H9 (cell line): Measurements from ENCODE around the gene STXBP1. TPM values are rescaled to one million over a fixed set of nuclear protein-coding genes. Genes with fewer than 3 reads are reported as not detected.

ENCODE experiments used
- DNase-seq: peaks from one replicate; pipeline ENCODE4 v3.0.0-alpha.2; 2017
- H2AFZ ChIP-seq: one replicate; pipeline ENCODE4 v1.6.1; 2013; ENCODE audit warnings: mild to moderate bottlenecking, low read length, control low read depth, moderate library complexity
- H2AK5ac ChIP-seq: 2 replicates; pipeline ENCODE4 v1.6.1; 2013; ENCODE audit warnings: low read length, control low read depth, mixed read lengths; ENCODE audit not compliant: insufficient read length
- H2BK120ac ChIP-seq: one replicate; pipeline ENCODE4 v1.6.1; 2013; ENCODE audit warnings: low read depth, mild to moderate bottlenecking, low read length, control low read depth, inconsistent platforms; ENCODE audit not compliant: poor library complexity, severe bottlenecking
- H2BK12ac ChIP-seq: 2 replicates; pipeline ENCODE4 v1.6.1; 2013; ENCODE audit warnings: low read length, control low read depth, mixed read lengths, low read depth; ENCODE audit not compliant: insufficient read length
- H2BK15ac ChIP-seq: 2 replicates; pipeline ENCODE4 v1.6.1; 2013; ENCODE audit warnings: low read depth, low read length, control low read depth
- H2BK20ac ChIP-seq: one replicate; pipeline ENCODE4 v1.6.1; 2013; ENCODE audit warnings: low read depth, mild to moderate bottlenecking, low read length, control low read depth, inconsistent platforms; ENCODE audit not compliant: poor library complexity, severe bottlenecking
- H2BK5ac ChIP-seq: 2 replicates; pipeline ENCODE4 v1.6.1; 2013; ENCODE audit warnings: low read length, control low read depth, mixed read lengths; ENCODE audit not compliant: insufficient read length
- H3K14ac ChIP-seq: 2 replicates; pipeline ENCODE4 v1.6.1; 2013; ENCODE audit warnings: low read length, control low read depth; ENCODE audit not compliant: insufficient read depth
- H3K18ac ChIP-seq: 2 replicates; pipeline ENCODE4 v1.6.1; 2013; ENCODE audit warnings: low read depth, mild to moderate bottlenecking, mixed read lengths, low read length, control low read depth; ENCODE audit not compliant: insufficient read length
- H3K23ac ChIP-seq: 2 replicates; pipeline ENCODE4 v1.6.1; 2013; ENCODE audit warnings: low read length, control low read depth, mixed read lengths, low read depth; ENCODE audit not compliant: insufficient read length
- H3K23me2 ChIP-seq: 2 replicates; pipeline ENCODE4 v1.6.1; 2013; ENCODE audit warnings: low read depth, mild to moderate bottlenecking, mixed read lengths, low read length, control low read depth; ENCODE audit not compliant: insufficient read length, poor library complexity, severe bottlenecking
- H3K27ac ChIP-seq: 2 replicates; pipeline ENCODE4 v1.5.1; 2013; ENCODE audit warnings: low read length, control low read depth, mixed read lengths, low read depth; ENCODE audit not compliant: insufficient read length
- H3K27me3 ChIP-seq: 2 replicates; pipeline ENCODE4 v1.6.1; 2013; ENCODE audit warnings: low read length, control low read depth, inconsistent platforms; ENCODE audit not compliant: insufficient read depth
- H3K4ac ChIP-seq: 2 replicates; pipeline ENCODE4 v1.6.1; 2013; ENCODE audit warnings: low read depth, mild to moderate bottlenecking, control low read depth, inconsistent platforms, low read length, moderate library complexity
- H3K4me1 ChIP-seq: 2 replicates; pipeline ENCODE4 v1.6.1; 2013; ENCODE audit warnings: low read length, control low read depth, inconsistent platforms; ENCODE audit not compliant: insufficient read depth
- H3K4me2 ChIP-seq: 2 replicates; pipeline ENCODE4 v1.6.1; 2013; ENCODE audit warnings: low read length, control low read depth, mixed read lengths; ENCODE audit not compliant: insufficient read length, insufficient read depth
- H3K56ac ChIP-seq: 2 replicates; pipeline ENCODE4 v1.6.1; 2013; ENCODE audit warnings: low read depth, mild to moderate bottlenecking, mixed read lengths, low read length, control low read depth; ENCODE audit not compliant: insufficient read length
- H3K79me1 ChIP-seq: 2 replicates; pipeline ENCODE4 v1.6.1; 2013; ENCODE audit warnings: low read depth, mild to moderate bottlenecking, moderate library complexity, low read length, control low read depth, inconsistent platforms; ENCODE audit not compliant: insufficient read depth, poor library complexity, severe bottlenecking
- H3K79me2 ChIP-seq: 2 replicates; pipeline ENCODE4 v1.6.1; 2013; ENCODE audit warnings: low read length, control low read depth, inconsistent platforms; ENCODE audit not compliant: insufficient read depth
- H3K9ac ChIP-seq: 2 replicates; pipeline ENCODE4 v1.6.1; 2013; ENCODE audit warnings: low read length, control low read depth, mixed read lengths; ENCODE audit not compliant: insufficient read length; ENCODE audit errors: extremely low read depth
- H3K9me3 ChIP-seq: one replicate; pipeline ENCODE4 v1.6.1; 2013; ENCODE audit warnings: low read depth, low read length, inconsistent platforms; ENCODE audit not compliant: control insufficient read depth
- H3T11ph ChIP-seq: one replicate; pipeline ENCODE4 v1.6.1; 2013; ENCODE audit warnings: mild to moderate bottlenecking, low read length, control low read depth, inconsistent platforms
- H4K20me1 ChIP-seq: one replicate; pipeline ENCODE4 v1.6.1; 2013; ENCODE audit not compliant: control insufficient read depth, insufficient read length, insufficient read depth
- H4K5ac ChIP-seq: 2 replicates; pipeline ENCODE4 v1.6.1; 2013; ENCODE audit warnings: low read depth, mild to moderate bottlenecking, mixed read lengths, low read length, control low read depth; ENCODE audit not compliant: insufficient read length
- H4K8ac ChIP-seq: replicated peaks from 2 replicates; pipeline ENCODE4 v1.6.1; 2013; ENCODE audit warnings: low read length, control low read depth, mixed read lengths, low read depth; ENCODE audit not compliant: insufficient read length
- H4K91ac ChIP-seq: 2 replicates; pipeline ENCODE4 v1.6.1; 2013; ENCODE audit warnings: low read depth, mild to moderate bottlenecking, moderate library complexity, mixed read lengths, low read length, control low read depth; ENCODE audit not compliant: insufficient read length
- H3K27ac Mint-ChIP-seq, 3 experiments: 2 replicates in 2 of 3; 3 replicates in 1 of 3; pipeline ENCODE4 v1.8.0; 2020 to 2021; ENCODE audit warnings: mixed read lengths in 3 of 3, mild to moderate bottlenecking in 1 of 3, moderate library complexity in 1 of 3
- H3K27me3 Mint-ChIP-seq: 2 replicates; pipeline ENCODE4 v1.8.0; 2021; ENCODE audit warnings: low read depth, mild to moderate bottlenecking, moderate library complexity, mixed read lengths
- H3K36me3 Mint-ChIP-seq, 3 experiments: 2 replicates in 2 of 3; 3 replicates in 1 of 3; pipeline ENCODE4 v1.8.0; 2020 to 2021; ENCODE audit warnings: low read depth in 3 of 3, mixed read lengths in 3 of 3; ENCODE audit not compliant: insufficient read depth in 1 of 3
- H3K4me1 Mint-ChIP-seq, 2 experiments: 2 replicates each; pipeline ENCODE4 v1.8.0; 2020; ENCODE audit warnings: mixed read lengths in 2 of 2
- H3K4me3 Mint-ChIP-seq, 2 experiments: 2 replicates in 1 of 2; 3 replicates in 1 of 2; pipeline ENCODE4 v1.8.0; 2020 to 2021; ENCODE audit warnings: mild to moderate bottlenecking in 2 of 2, mixed read lengths in 2 of 2, moderate library complexity in 1 of 2
- H3K9me3 Mint-ChIP-seq, 2 experiments: 2 replicates in 1 of 2; 3 replicates in 1 of 2; pipeline ENCODE4 v1.8.0; 2020; ENCODE audit warnings: mild to moderate bottlenecking in 2 of 2, mixed read lengths in 2 of 2, moderate library complexity in 1 of 2
- WGBS: extraction: QIAGEN DNeasy Blood & Tissue Kit; methylation state at CpG from one replicate; pipeline ENCODE4 v1.1.7; 2013; ENCODE audit warnings: missing lambda C conversion rate, low lambda C conversion rate, mixed read lengths; ENCODE audit not compliant: insufficient read length; ENCODE audit errors: extremely low coverage; 5-methylcytosine and 5-hydroxymethylcytosine counted together
- total RNA-seq: library from RNA; stranded (reverse); gene quantifications from 2 replicates; pipeline ENCODE4 v1.2.1, GENCODE V29; 2021
- TF ChIP-seq, protein P1 (sequence below): fragments of 200-600 bp; sonication (generic); conservative IDR thresholded peaks from 3 replicates; pipeline ENCODE4 v1.8.0; 2021; ENCODE audit warnings: antibody characterized with exemption, mild to moderate bottlenecking

The STXBP1 gene
- total RNA-seq, 1 experiment from 2014 or later: 22.3 TPM

DNA sequence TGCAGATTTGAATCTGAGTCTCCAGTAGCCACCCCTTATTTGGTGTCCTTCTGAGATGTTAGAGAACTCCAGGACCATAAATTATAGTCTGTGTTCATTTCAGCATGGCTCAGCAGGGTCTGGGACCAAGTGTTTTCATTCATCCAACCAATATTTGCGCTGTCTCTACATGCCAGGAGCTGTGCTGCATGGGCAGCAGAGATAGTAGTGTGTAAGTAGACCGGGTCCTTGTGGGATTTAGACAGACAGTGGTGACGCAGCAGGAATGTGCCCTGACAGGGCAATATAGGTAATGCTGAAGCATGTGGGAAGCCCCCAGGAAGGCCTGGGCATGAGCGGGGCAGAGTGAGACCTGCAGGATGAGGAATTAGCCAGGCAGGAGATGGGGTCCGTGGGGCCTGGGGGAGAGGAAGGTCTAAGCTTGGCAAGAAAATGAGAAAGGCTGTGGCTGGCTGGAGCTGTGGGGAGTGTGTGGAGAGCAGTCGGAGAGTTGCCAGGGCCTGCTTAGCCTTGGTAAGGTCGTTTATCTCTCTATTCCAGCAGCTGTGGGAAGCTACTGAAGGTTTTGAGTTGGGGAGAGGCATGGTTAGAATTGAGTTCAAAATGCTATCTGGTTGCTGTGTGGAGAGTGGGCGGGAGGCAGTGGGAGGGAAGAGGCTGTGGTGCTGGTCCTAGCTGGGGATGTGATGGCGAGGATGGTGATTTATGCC, 16.8 kb downstream of the STXBP1 start:
- Mint-ChIP-seq H3K4me1 (peaks cover 22 to 28% of the 10 kb centered on the region in 2 experiments), H3K9me3 (no peaks in the 10 kb centered on the region), H3K4me3 (no peak overlapping the region), H3K36me3 (no peaks in the 10 kb centered on the region), H3K27ac (peak overlapping the region in 2 of 3 experiments; percentile 35 to 87; a peak in 5 of 7 replicates), H3K27me3 (no peaks in the 10 kb centered on the region)
- Histone ChIP-seq H4K20me1 (no peaks in the 10 kb centered on the region), H2BK120ac (no peak overlapping the region), H3K27me3 (no peaks in the 10 kb centered on the region), H4K91ac (no peak overlapping the region), H3K18ac (no peak overlapping the region), H2AK5ac (no peak overlapping the region), H2BK5ac (no peak overlapping the region), H4K5ac (no peak overlapping the region), H3K79me1 (no peaks in the 10 kb centered on the region), H4K8ac (no peak overlapping the region), H3K23me2 (no peaks in the 10 kb centered on the region), H3K27ac (no peak overlapping the region), H2AFZ (no peak overlapping the region), H3K56ac (no peak overlapping the region), H3K9me3 (no peaks in the 10 kb centered on the region), H2BK15ac (no peak overlapping the region), H3K79me2 (no peaks in the 10 kb centered on the region; the same call in 1 of the 2 replicates), H2BK20ac (no peak overlapping the region), H3K14ac (no peak overlapping the region), H3K23ac (no peak overlapping the region), H3K9ac (no peak overlapping the region), H3T11ph (no peak overlapping the region), H3K4me1 (peaks cover 8% of the 10 kb centered on the region; the same call in 1 of the 2 replicates), H2BK12ac (no peak overlapping the region), H3K4me2 (no peak overlapping the region), H3K4ac (no peak overlapping the region)
- TF ChIP-seq, protein P1, sequence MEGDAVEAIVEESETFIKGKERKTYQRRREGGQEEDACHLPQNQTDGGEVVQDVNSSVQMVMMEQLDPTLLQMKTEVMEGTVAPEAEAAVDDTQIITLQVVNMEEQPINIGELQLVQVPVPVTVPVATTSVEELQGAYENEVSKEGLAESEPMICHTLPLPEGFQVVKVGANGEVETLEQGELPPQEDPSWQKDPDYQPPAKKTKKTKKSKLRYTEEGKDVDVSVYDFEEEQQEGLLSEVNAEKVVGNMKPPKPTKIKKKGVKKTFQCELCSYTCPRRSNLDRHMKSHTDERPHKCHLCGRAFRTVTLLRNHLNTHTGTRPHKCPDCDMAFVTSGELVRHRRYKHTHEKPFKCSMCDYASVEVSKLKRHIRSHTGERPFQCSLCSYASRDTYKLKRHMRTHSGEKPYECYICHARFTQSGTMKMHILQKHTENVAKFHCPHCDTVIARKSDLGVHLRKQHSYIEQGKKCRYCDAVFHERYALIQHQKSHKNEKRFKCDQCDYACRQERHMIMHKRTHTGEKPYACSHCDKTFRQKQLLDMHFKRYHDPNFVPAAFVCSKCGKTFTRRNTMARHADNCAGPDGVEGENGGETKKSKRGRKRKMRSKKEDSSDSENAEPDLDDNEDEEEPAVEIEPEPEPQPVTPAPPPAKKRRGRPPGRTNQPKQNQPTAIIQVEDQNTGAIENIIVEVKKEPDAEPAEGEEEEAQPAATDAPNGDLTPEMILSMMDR: no peak
- WGBS: no CpG with 5 or more reads among the region's 9 CpGs
- DNase-seq: no peak
